Endothelial cell of umbilical vein (primary cell): ENCODE data around the gene KCTD11. TPM values are rescaled to one million over a fixed set of nuclear protein-coding genes. Genes with fewer than 3 reads are reported as not detected.

Source experiments
- BruUV-seq: library from RNA; stranded (reverse); fragments of 400-500 nt; replicated peaks from 2 replicates; lab custom pipeline; 2021; lab: Mats Ljungman, UMichigan
- CTCF ChIA-PET: fragments of 300-600, 350-600 bp; sonication (Branson Sonifier 250); formaldehyde crosslinking; loops from one replicate; lab custom pipeline; 2021; ENCODE audit warnings: antibody characterized with exemption, inconsistent platforms; lab: Charles Lee
- POLR2A ChIA-PET: fragments of 300-600, 350-600 bp; sonication (Branson Sonifier 250); formaldehyde crosslinking; loops from one replicate; lab custom pipeline; 2021; ENCODE audit warnings: antibody characterized with exemption, inconsistent platforms; lab: Charles Lee
- DNase-seq: peaks from one replicate; pipeline ENCODE4 v3.0.0-alpha.2; 2011; ENCODE audit warnings: low read depth, low spot score
- FAIRE-seq: peaks from 2 replicates; lab custom pipeline; 2011; peaks lifted over from hg19 to GRCh38; lab: Jason Lieb, UNC
- H2AFZ ChIP-seq: 2 replicates; pipeline ENCODE4 v1.6.0; 2012; ENCODE audit warnings: low read depth, low read length, control low read depth, inconsistent platforms
- H3K27ac ChIP-seq: 2 replicates; pipeline ENCODE4 v1.5.1; 2011; ENCODE audit warnings: low read depth, mild to moderate bottlenecking, control low read depth, low read length, moderate library complexity; ENCODE audit not compliant: insufficient read depth
- H3K27me3 ChIP-seq, 2 experiments: 2 replicates each; pipeline versions ENCODE4 v1.6.0 to v1.6.1; 2011; ENCODE audit warnings: low read length in 2 of 2, mixed read lengths in 1 of 2; ENCODE audit not compliant: control insufficient read depth in 2 of 2, insufficient read depth in 2 of 2
- H3K36me3 ChIP-seq, 2 experiments: 2 replicates in 1 of 2; 3 replicates in 1 of 2; pipeline ENCODE4 v1.5.1; 2011; ENCODE audit warnings: low read length in 2 of 2, mild to moderate bottlenecking in 1 of 2, moderate library complexity in 1 of 2; ENCODE audit not compliant: control insufficient read depth in 2 of 2, insufficient read depth in 2 of 2; ENCODE audit errors: extremely low read depth in 1 of 2
- H3K4me1 ChIP-seq: 3 replicates; pipeline ENCODE4 v1.5.1; 2011; ENCODE audit warnings: mild to moderate bottlenecking, low read length; ENCODE audit not compliant: control insufficient read depth, insufficient read depth; ENCODE audit errors: extremely low read depth
- H3K4me2 ChIP-seq: 2 replicates; pipeline ENCODE4 v1.6.1; 2011; ENCODE audit warnings: low read length, control low read depth, mixed read lengths; ENCODE audit not compliant: insufficient read depth
- H3K4me3 ChIP-seq, 3 experiments: fragments of 200-600 bp in 1 of 3; sonication (generic), shearing (Covaris generic) in 1 of 3; replicated peaks in 1 of 3; 2 replicates each; pipeline ENCODE4 v1.5.1; 2011 to 2016; ENCODE audit warnings: control low read depth in 3 of 3, low read length in 3 of 3, mild to moderate bottlenecking in 2 of 3, inconsistent platforms in 1 of 3, low read depth in 1 of 3, moderate library complexity in 1 of 3; ENCODE audit not compliant: insufficient read depth in 1 of 3
- H3K79me2 ChIP-seq: 2 replicates; pipeline ENCODE4 v1.6.0; 2012; ENCODE audit warnings: low read length, inconsistent platforms; ENCODE audit not compliant: control insufficient read depth, insufficient read depth
- H3K9ac ChIP-seq: replicated peaks from 2 replicates; pipeline ENCODE3; 2011; ENCODE audit warnings: low read length, control low read depth; ENCODE audit not compliant: insufficient read depth; ENCODE audit errors: extremely low read depth
- H3K9me1 ChIP-seq: replicated peaks from 3 replicates; pipeline ENCODE4 v1.6.0; 2011; ENCODE audit warnings: mild to moderate bottlenecking, low read length; ENCODE audit not compliant: control insufficient read depth, insufficient read depth; ENCODE audit errors: extremely low read depth
- H3K9me3 ChIP-seq: replicated peaks from 2 replicates; pipeline ENCODE4 v1.5.1; 2012; ENCODE audit warnings: low read length, inconsistent platforms; ENCODE audit not compliant: control insufficient read depth, insufficient read depth
- H4K20me1 ChIP-seq: replicated peaks from 2 replicates; pipeline ENCODE3; 2011; ENCODE audit warnings: mild to moderate bottlenecking, low read length; ENCODE audit not compliant: control insufficient read depth, insufficient read depth; ENCODE audit errors: extremely low read depth
- CTCF ChIP-seq, 2 donors: IDR thresholded peaks; 1 replicate in 1 of 2; 2 replicates in 1 of 2; pipeline ENCODE4 v1.5.1; 2011; ENCODE audit warnings: low read length in 2 of 2, mild to moderate bottlenecking in 2 of 2, moderate library complexity in 2 of 2, control low read depth in 1 of 2, inconsistent platforms in 1 of 2, low read depth in 1 of 2; ENCODE audit not compliant: insufficient read depth in 1 of 2; ENCODE audit errors: extremely low read depth in 1 of 2
- EZH2 ChIP-seq: IDR thresholded peaks from 2 replicates; pipeline ENCODE4 v1.6.1; 2012; ENCODE audit warnings: borderline replicate concordance, low read depth, mild to moderate bottlenecking, moderate library complexity, low read length, inconsistent platforms; ENCODE audit not compliant: severe bottlenecking
- FOS ChIP-seq: IDR thresholded peaks from 2 replicates; pipeline ENCODE4 v1.6.1; 2011; ENCODE audit warnings: mild to moderate bottlenecking, low read length, moderate library complexity, borderline replicate concordance; ENCODE audit not compliant: insufficient read depth
- GATA2 ChIP-seq: IDR thresholded peaks from 2 replicates; pipeline ENCODE4 v1.7.0; 2011; ENCODE audit warnings: low read depth, mild to moderate bottlenecking, moderate library complexity, mixed read lengths, low read length; ENCODE audit not compliant: insufficient read length, insufficient read depth
- JUN ChIP-seq: IDR thresholded peaks from 2 replicates; pipeline ENCODE4 v1.6.1; 2011; ENCODE audit warnings: borderline replicate concordance, low read depth; ENCODE audit not compliant: insufficient read length, insufficient read depth
- MAX ChIP-seq: IDR thresholded peaks from 2 replicates; pipeline ENCODE4 v1.6.1; 2011; ENCODE audit not compliant: insufficient read depth, insufficient read length
- MYC ChIP-seq: IDR thresholded peaks from one replicate; pipeline ENCODE4 v1.6.1; 2011; ENCODE audit warnings: mild to moderate bottlenecking, low read depth, low read length
- POLR2A ChIP-seq: IDR thresholded peaks from 2 replicates; pipeline ENCODE4 v1.6.1; 2012; ENCODE audit warnings: low read depth, mild to moderate bottlenecking, control low read depth, low read length
- POLR2AphosphoS5 ChIP-seq: IDR thresholded peaks from 2 replicates; pipeline ENCODE4 v1.6.1; 2012; ENCODE audit warnings: low read depth, mild to moderate bottlenecking, control low read depth, low read length, moderate library complexity; ENCODE audit not compliant: insufficient read depth
- dilution Hi-C: fragments of 300-500 bp; cut with MboI; formaldehyde crosslinking; loops from one replicate; pipeline ENCODE4 v1.15.0; 2019; ENCODE audit warnings: low sequenced_read_pairs; ENCODE audit not compliant: extremely low pct_ligation_motif_present
- intact Hi-C: fragments of 100-400 bp; cut with micrococcal nuclease; formaldehyde crosslinking; loops from one replicate; pipeline ENCODE4 v1.10.0; 2022
- polyA plus RNA-seq, 4 experiments: library from polyadenylated mRNA; depleted of rRNA in 3 of 4; stranded (reverse) in 3 of 4; unstranded in 1 of 4; fragments of >200 nt; gene quantifications; 2 replicates each; pipeline versions ENCODE4 v1.2.1 to v1.2.3, GENCODE V29; 2011 to 2012; ENCODE audit warnings: missing spikeins in 1 of 4
- total RNA-seq: library from RNA; stranded (reverse); gene quantifications from 2 replicates; pipeline ENCODE4 v1.2.3, GENCODE V29; 2021

Gene KCTD11
- total and polyA plus RNA-seq, 2 donors (not counting 3 experiments of a cell fraction or from before 2014, with no cell fraction given), result 3.8 to 6.5 TPM

- dilution Hi-C loops (no loop called here), intact Hi-C loops (loop anchor here (2.0 kb wide), 1 partner anchor 303 kb away; the partner anchor contains the start of gene SLC16A11)
- no peaks in the 10 kb centered on the region for H3K9me3 ChIP-seq
- H3K4me1 ChIP-seq, result peaks cover 17% of the 10 kb centered on the region
- FAIRE-seq, result no peak
- no peaks in the 10 kb centered on the region for H3K79me2 ChIP-seq
- no TSS peak for BruUV-seq
- TF ChIP-seq GATA2, result no peak
- no peak for TF ChIP-seq CTCF (IDR thresholded peaks at IDR 0.05; ENCODE audit: extremely low read depth in 1 of 2, insufficient read depth in 1 of 2, low read depth in 1 of 2, low read length in 2 of 2)
- TF ChIP-seq POLR2AphosphoS5, result no peak
- TF ChIP-seq JUN, result no peak
- TF ChIP-seq EZH2, result no peak
- TF ChIP-seq FOS, result no peak
- TF ChIP-seq MYC, result no peak
- no peak for TF ChIP-seq POLR2A
- no peak for TF ChIP-seq MAX
- no peak overlapping the region for H3K4me3 ChIP-seq
- no peaks in the 10 kb centered on the region for H3K9me1 ChIP-seq
- H3K9ac ChIP-seq, result no peak overlapping the region
- H2AFZ ChIP-seq, result no peak overlapping the region
- POLR2A ChIA-PET, result no interaction called here
- no peaks in the 10 kb centered on the region for H4K20me1 ChIP-seq
- H3K36me3 ChIP-seq, result no peaks in the 10 kb centered on the region
- no peak overlapping the region for H3K4me2 ChIP-seq
- DNase-seq, result no peak
- CTCF ChIA-PET, result interaction anchor here (0.6 to 1.4 kb wide), 4 partner anchors 18 to 56 kb away, joined by 3 to 6 read pairs (median 3); partner anchors contain the start of gene TMEM256
- no peaks in the 10 kb centered on the region for H3K27me3 ChIP-seq
- no peak overlapping the region for H3K27ac ChIP-seq
These were observed 4.1 kb upstream of the KCTD11 start for GRCh38 chr17:7347630-7348477.
